ENCODE data around the gene DDIAS.
"Not testable (repeated sequence)": the region's sequence is repeated elsewhere in the genome, so short reads cannot be mapped to it uniquely, and the experiment has no call there.

DDIAS gene

DNA sequence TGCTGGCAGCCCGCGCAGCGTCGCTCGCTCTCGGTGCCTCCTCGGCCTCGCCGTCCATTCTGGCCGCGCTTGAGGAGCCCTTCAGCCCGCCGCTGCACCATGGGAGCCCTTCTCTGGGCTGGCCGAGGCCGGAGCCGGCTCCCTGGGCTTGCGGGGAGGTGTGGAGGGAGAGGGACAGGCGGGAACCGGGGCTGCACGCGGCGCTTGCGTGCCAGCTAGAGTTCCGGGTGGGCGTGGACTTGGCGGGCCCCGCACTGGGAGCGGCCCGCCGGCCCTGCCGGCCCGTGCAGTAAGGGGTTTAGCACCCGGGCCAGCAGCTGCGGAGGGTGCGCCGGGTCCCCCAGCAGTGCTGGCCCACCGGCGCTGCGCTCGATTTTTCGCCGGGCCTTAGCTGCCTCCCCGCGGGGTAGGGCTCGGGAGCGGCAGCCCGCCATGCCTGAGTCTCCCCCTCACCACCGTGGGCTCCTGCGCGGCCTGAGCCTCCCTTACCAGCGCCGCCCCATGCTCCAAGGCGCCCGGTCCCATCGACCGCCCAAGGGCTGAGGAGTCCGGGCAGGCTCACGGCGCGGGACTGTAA, 69.1 kb downstream of the DDIAS start:
- DNase-seq: not testable (repeated sequence)

DNA sequence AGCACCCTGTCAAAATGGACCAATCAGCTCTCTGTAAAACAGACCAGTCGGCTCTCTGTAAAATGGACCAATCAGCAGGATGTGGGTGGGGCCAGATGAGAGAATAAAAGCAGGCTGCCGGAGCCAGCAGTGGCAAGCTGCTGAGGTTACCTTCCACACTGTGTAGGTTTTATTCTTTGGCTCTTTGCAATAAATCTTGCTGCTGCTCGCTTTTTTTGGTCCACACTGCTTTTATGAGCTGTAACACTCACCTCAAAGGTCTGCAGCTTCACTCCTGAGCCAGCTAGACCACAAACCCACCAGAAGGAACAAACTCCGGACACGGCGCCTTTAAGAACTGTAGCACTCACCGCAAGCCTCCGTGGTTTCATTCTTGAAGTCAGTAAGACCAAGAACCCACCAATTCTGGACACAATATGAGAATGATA, 70.0 kb downstream of the DDIAS start:
- DNase-seq: not testable (repeated sequence)

DNA sequence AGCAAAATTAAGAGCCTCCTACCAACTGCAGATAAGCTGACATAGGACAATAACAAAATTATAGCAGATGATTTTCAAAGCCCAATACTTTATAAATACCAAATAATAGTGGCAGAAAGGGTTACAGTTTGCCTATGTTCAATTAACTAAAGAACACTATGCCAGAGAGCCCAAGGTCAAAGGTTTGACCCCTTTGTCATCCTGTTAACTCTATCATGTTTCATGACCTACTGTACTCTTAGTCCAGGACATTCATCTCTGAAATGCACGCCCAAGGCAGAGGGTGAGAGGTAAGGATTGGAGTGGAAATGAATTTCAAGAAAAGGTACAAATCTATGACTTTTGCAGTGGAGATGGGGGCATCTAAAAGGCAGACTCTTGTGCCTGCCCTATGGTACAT, 70.6 kb downstream of the DDIAS start:
- DNase-seq: no peak

- no peak for DNase-seq
Observed at GRCh38 chr11:82974135-82974534, 72.6 kb downstream of the DDIAS start.

- no peak for DNase-seq
Observed at GRCh38 chr11:82974851-82975250, 73.3 kb downstream of the DDIAS start.

- DNase-seq: no peak
Observed at GRCh38 chr11:82975882-82976281, 74.3 kb downstream of the DDIAS start.

- no peak for DNase-seq
Observed at GRCh38 chr11:82976786-82977185, 75.2 kb downstream of the DDIAS start.

DNA sequence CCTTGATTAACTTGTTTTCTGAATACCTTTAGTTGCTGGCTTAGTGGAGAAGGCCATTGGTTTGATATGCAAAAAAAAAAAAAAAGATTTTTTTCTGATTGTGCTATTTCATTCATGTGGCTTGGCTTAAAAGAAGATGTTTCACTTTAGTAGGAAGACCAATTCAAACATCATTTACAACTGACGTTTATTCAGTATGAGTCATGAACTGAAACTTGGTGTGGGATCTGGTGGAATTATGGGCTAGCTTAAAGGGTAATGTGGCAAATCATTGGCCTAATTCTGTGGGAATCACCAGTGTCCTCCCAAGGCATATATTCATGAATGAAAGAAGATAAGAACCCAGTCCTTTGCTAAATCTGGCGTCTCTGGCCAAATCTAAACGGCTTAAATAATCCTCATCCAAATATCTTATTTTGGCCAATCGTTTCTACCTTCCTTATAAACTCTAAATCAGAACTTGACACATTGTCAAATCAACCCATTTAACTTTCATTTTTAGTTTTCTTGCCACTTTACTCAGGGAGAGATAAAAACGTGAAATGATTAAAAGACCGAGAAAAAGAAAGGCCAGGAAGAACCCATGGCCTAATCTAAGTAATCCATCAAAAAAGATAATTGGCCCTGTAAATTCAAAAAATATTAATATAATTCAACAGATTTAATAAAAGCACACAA, 77.0 kb downstream of the DDIAS start:
- DNase-seq: no peak

DNA sequence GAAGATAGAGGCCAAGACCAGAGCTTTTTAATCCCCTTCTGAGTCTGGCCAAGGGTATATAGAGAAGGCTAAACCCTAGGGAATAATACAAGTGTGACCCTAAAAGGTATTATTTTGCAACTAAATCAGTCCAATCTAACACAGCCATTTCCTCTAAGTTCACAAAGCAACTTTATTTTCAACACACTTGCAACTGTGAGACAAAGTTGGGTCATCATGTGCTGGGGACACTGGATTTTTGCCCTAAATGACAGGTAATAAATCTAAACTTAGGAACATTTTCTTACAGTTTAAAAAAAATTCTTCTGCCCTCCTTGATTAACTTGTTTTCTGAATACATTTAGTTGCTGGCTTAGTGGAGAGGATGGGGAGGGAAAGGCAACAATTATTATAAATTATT, 78.3 kb downstream of the DDIAS start:
- no peak for DNase-seq

- DNase-seq: no peak
Observed at GRCh38 chr11:82980292-82980691, 78.8 kb downstream of the DDIAS start.

DNA sequence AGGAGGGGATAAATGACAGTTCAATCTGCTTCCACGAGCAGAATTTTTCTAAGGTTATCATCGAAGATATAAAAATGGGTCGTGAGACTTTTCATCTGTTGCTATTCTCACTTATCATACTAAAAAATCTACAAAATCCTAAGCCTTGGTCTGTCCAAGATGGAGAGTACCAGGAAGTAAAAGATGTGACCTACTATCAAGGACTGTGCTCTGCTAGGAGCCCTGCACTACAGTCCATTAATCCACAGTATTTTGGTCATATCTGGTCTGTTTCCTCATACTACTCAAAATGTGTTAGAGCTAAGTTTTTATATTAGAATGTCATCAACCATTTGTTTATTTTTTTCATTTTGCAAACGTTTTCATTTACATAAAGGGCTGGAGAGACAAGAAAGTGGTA, 79.4 kb downstream of the DDIAS start:
- DNase-seq: no peak

DNA sequence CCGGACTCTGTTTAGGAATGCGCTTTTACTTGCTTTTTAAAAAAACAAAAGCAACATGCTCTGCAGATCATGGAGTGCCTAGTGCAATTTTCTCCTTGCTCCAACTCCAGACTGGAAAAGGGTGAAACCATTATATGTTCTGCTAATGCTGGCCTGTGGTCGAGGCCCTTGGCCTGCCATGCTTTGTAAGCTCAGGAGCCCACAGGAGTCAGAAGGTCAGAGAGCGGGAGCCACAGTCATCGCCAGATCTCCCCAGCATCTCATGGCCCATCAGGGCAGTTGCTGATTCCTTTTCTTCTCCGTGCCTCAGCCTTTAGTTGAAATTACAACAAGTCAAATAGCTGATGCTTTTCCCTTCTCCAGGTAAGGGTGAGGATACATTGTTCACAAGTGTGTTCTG, 80.3 kb downstream of the DDIAS start:
- DNase-seq: no peak
